ENCODE data around the gene LRMDA. TPM values are rescaled to one million over a fixed set of nuclear protein-coding genes. Genes with fewer than 3 reads are reported as not detected.

Gene LRMDA
- total RNA-seq, 4 donors from 2014 or later = 1.5 to 15.7 (median 4.6) TPM

DNA sequence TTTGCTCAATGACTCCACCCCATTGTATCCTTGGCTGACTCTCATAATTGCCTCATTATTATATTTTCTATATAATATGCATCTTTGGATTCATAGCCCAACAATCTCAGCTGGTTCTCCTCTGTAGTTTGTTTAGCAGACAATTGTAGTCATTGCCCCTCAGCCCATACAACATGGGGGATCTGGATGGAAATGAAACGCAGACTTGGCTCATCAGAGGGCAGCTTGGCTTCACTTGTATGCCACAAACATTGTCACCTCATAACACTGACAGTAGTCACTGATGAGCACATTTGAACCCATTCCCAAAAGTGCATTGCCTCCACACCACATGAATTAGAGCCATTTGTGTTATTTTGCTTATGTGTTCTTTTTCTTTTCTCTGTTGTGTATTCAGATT lies 963.8 kb downstream of the LRMDA start:
- H3K27me3 ChIP-seq = no peaks in the 10 kb centered on the region
- TF ChIP-seq, protein P1, sequence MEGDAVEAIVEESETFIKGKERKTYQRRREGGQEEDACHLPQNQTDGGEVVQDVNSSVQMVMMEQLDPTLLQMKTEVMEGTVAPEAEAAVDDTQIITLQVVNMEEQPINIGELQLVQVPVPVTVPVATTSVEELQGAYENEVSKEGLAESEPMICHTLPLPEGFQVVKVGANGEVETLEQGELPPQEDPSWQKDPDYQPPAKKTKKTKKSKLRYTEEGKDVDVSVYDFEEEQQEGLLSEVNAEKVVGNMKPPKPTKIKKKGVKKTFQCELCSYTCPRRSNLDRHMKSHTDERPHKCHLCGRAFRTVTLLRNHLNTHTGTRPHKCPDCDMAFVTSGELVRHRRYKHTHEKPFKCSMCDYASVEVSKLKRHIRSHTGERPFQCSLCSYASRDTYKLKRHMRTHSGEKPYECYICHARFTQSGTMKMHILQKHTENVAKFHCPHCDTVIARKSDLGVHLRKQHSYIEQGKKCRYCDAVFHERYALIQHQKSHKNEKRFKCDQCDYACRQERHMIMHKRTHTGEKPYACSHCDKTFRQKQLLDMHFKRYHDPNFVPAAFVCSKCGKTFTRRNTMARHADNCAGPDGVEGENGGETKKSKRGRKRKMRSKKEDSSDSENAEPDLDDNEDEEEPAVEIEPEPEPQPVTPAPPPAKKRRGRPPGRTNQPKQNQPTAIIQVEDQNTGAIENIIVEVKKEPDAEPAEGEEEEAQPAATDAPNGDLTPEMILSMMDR (IDR thresholded peaks at IDR 0.05) = no peak
- TF ChIP-seq POLR2A (IDR thresholded peaks at IDR 0.05) = no peak
- H3K4me3 ChIP-seq = no peak overlapping the region
- H3K9me3 ChIP-seq = no peaks in the 10 kb centered on the region
- peaks cover 0 to 6% of the 10 kb centered on the region in 2 donors for H3K4me1 ChIP-seq
- intact Hi-C loops (cut with DNase I; ENCODE audit: low total_unique reads) = no loop called here
- no peaks in the 10 kb centered on the region for H3K36me3 ChIP-seq
- H3K27ac ChIP-seq = no peak overlapping the region
- no peak for DNase-seq

- Histone ChIP-seq H3K36me3 (no peaks in the 10 kb centered on the region), H3K27ac (peak overlapping the region; percentile 70 to 78), H3K9me3 (no peaks in the 10 kb centered on the region), H3K4me1 (peaks cover 0 to 6% of the 10 kb centered on the region in 2 donors), H3K27me3 (no peaks in the 10 kb centered on the region), H3K4me3 (no peak overlapping the region)
- intact Hi-C loops (cut with DNase I; ENCODE audit: low total_unique reads) = no loop called here
- DNase-seq = no peak
- no peak for TF ChIP-seq POLR2A (IDR thresholded peaks at IDR 0.05)
- TF ChIP-seq, protein P1 (IDR thresholded peaks at IDR 0.05) = no peak
Observed at GRCh38 chr10:76396134-76396533, 964.7 kb downstream of the LRMDA start.

GRCh38 chr10:76397181-76398042 lies 966.0 kb downstream of the LRMDA start:
- Histone ChIP-seq H3K4me1 (peaks cover 0 to 6% of the 10 kb centered on the region in 2 donors), H3K36me3 (no peaks in the 10 kb centered on the region), H3K27me3 (no peaks in the 10 kb centered on the region), H3K27ac (peak overlapping the region; percentile 70 to 78), H3K9me3 (no peaks in the 10 kb centered on the region), H3K4me3 (no peak overlapping the region)
- intact Hi-C loops (cut with DNase I; ENCODE audit: low total_unique reads) = no loop called here
- no peak for TF ChIP-seq POLR2A (IDR thresholded peaks at IDR 0.05)
- TF ChIP-seq, protein P1 (IDR thresholded peaks at IDR 0.05) = no peak
- peak; percentile 71 to 76 for DNase-seq

DNA sequence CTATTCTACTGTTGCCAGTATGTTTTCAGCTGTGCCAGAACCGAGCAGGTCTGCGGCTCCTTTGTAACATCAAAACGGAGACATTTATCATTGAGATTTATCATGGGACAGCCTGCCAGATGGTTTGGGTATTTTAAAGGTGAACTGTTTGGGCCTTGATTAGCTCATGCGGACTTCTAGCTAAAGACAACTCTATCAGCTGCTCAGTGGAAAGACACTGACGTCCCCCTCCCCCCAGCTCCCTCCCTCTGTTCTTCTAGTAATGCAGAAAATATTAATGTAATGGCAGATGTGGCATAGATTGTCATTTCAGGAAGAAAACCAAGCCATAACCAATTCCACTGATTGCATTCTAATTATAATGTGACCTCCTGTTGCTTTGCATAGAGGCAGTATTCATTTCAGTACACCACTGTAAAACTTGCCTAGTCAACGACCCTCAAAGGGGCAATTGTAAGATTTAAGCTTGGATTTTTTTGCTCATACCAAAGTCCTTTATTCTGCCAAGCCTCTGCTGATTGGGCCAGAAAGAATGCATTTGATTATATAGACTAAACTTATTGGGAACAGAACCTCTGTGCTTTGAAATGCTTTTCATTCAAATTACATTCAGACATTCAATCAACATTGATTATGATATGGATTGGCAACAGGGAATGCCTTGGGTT lies 966.8 kb downstream of the LRMDA start:
- Histone ChIP-seq H3K27ac (peak overlapping the region; percentile 70 to 78), H3K9me3 (no peaks in the 10 kb centered on the region), H3K4me3 (no peak overlapping the region), H3K4me1 (peaks cover 0 to 6% of the 10 kb centered on the region in 2 donors), H3K27me3 (no peaks in the 10 kb centered on the region), H3K36me3 (no peaks in the 10 kb centered on the region)
- intact Hi-C loops (cut with DNase I; ENCODE audit: low total_unique reads) = no loop called here
- TF ChIP-seq POLR2A (IDR thresholded peaks at IDR 0.05) = no peak
- TF ChIP-seq, protein P1 (IDR thresholded peaks at IDR 0.05) = no peak
- DNase-seq = peak; percentile 47 to 75

DNA sequence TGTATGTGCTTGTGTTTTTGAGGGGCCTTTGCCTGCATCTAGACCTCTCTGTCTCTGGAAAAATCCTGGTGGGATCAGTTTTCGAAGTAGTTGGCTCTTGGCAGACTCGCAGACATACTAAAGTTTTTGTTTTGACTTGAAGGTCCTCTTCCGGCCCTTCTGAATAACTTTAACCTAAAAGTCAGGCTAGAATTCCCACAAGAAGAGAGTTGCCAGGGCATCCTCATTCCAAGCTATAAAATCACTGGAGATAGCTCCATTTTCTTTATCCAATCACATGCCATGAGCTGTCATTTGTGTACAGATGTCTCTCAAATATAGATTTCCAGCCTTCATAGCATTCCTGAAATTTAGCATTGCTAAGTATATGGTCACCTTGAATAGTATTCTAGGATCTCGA lies 967.8 kb downstream of the LRMDA start:
- Histone ChIP-seq H3K27ac (peak overlapping the region; percentile 70 to 78), H3K36me3 (no peaks in the 10 kb centered on the region), H3K4me1 (peaks cover 0 to 6% of the 10 kb centered on the region in 2 donors), H3K27me3 (no peaks in the 10 kb centered on the region), H3K9me3 (no peaks in the 10 kb centered on the region), H3K4me3 (no peak overlapping the region)
- DNase-seq = no peak
- TF ChIP-seq POLR2A (IDR thresholded peaks at IDR 0.05) = no peak
- TF ChIP-seq, protein P1 (IDR thresholded peaks at IDR 0.05) = no peak
- intact Hi-C loops (cut with DNase I; ENCODE audit: low total_unique reads) = no loop called here
